Natural killer cell treated with Interleukin-12 subunit alpha and Interleukin-12 subunit beta and Interleukin-15 and Interleukin-18, amount 100 ng/mL, for 72 hours (primary cell): Measurements from ENCODE around the gene TMEM234. TPM values are rescaled to one million over a fixed set of nuclear protein-coding genes. Genes with fewer than 3 reads are reported as not detected.
"Not testable (repeated sequence)": the region's sequence is repeated elsewhere in the genome, so short reads cannot be mapped to it uniquely, and the experiment has no call there.

Experiments used
- ATAC-seq, 2 donors: fragments of 150-1000 bp; cut with Tn5 transposase in 1 of 2; sonication (Bioruptor Pico), chemical (Tn5 transposase) in 1 of 2; 2 replicates each; pipeline ENCODE4 v1.10.0; 2021
- DNase-seq: peaks from one replicate; pipeline ENCODE4 v3.0.0; 2022; ENCODE audit warnings: low spot score
- H3K27ac Mint-ChIP-seq, 2 donors: 1 replicate in 1 of 2; 2 replicates in 1 of 2; pipeline ENCODE4 v1.8.0; 2022; ENCODE audit warnings: mixed read lengths in 2 of 2, mild to moderate bottlenecking in 1 of 2, moderate library complexity in 1 of 2
- H3K27me3 Mint-ChIP-seq, 2 donors: 1 replicate in 1 of 2; 2 replicates in 1 of 2; pipeline ENCODE4 v1.8.0; 2022; ENCODE audit warnings: mixed read lengths in 2 of 2
- H3K36me3 Mint-ChIP-seq: one replicate; pipeline ENCODE4 v1.8.0; 2022; ENCODE audit warnings: mixed read lengths
- H3K4me1 Mint-ChIP-seq, 2 donors: 1 replicate in 1 of 2; 2 replicates in 1 of 2; pipeline ENCODE4 v1.8.0; 2022; ENCODE audit warnings: low read depth in 2 of 2, mixed read lengths in 2 of 2, mild to moderate bottlenecking in 1 of 2
- H3K4me3 Mint-ChIP-seq: one replicate; pipeline ENCODE4 v1.8.0; 2022; ENCODE audit warnings: mixed read lengths
- H3K9me3 Mint-ChIP-seq: 2 replicates; pipeline ENCODE4 v1.8.0; 2022; ENCODE audit warnings: mixed read lengths
- total RNA-seq, 2 donors: library from RNA; stranded (reverse); gene quantifications; one replicate each; pipeline ENCODE4 v1.2.3, GENCODE V29; 2022

The TMEM234 gene
- total RNA-seq: 10 to 100 TPM; 15.6 to 15.8 TPM

GRCh38 chr1:32221980-32222755, at the start of gene TMEM234, which contains the start of gene EIF3I:
Gene TMEM234 (minus strand): TSS chr1:32222353. CDS start chr1:32222322, 31 bp downstream.
Gene EIF3I (plus strand): TSS chr1:32222407. CDS start chr1:32222442, 35 bp downstream.
- no peaks in the 10 kb centered on the region for H3K27me3 Mint-ChIP-seq

GRCh38 chr1:32269744-32270143, 47.6 kb upstream of the TMEM234 start:
- Mint-ChIP-seq H3K27ac (peak overlapping the region in 1 of 2 donors; percentile 65), H3K4me3 (no peak overlapping the region), H3K36me3 (peaks cover 6% of the 10 kb centered on the region), H3K9me3 (peaks cover 3% of the 10 kb centered on the region), H3K27me3 (no peaks in the 10 kb centered on the region), H3K4me1 (peaks cover 46 to 49% of the 10 kb centered on the region in 2 donors)
- ATAC-seq (no peak), DNase-seq (no peak)

More at GRCh38 chr1:32221980-32222755, at the start of gene TMEM234, which contains the start of gene EIF3I:
- no peaks in the 10 kb centered on the region for H3K9me3 Mint-ChIP-seq
- ATAC-seq (peak; percentile 95 to 97), DNase-seq (peak; percentile 93)
- peak within 1 kb of the TSS; percentile 86 to 95 for H3K27ac Mint-ChIP-seq
- peak within 1 kb of the TSS; percentile 90 for H3K4me3 Mint-ChIP-seq
- H3K4me1 Mint-ChIP-seq: peaks cover 20 to 25% of the 10 kb centered on the region in 2 donors
- peaks cover 4% of the 10 kb centered on the region for H3K36me3 Mint-ChIP-seq

- Mint-ChIP-seq H3K36me3 (peaks cover 6% of the 10 kb centered on the region), H3K27me3 (no peaks in the 10 kb centered on the region), H3K4me3 (peak overlapping the region; percentile 74), H3K9me3 (peaks cover 3% of the 10 kb centered on the region), H3K4me1 (peaks cover 31 to 32% of the 10 kb centered on the region in 2 donors), H3K27ac (peak overlapping the region; percentile 91 to 94)
- ATAC-seq (no peak), DNase-seq (no peak)
These were observed 44.9 kb upstream of the TMEM234 start for GRCh38 chr1:32266921-32267591.

GRCh38 chr1:32265846-32266245, 43.7 kb upstream of the TMEM234 start:
- H3K4me3 Mint-ChIP-seq: no peak overlapping the region

GRCh38 chr1:32263744-32264143, 41.6 kb upstream of the TMEM234 start:
- Mint-ChIP-seq H3K4me1 (peaks cover 29 to 31% of the 10 kb centered on the region in 2 donors), H3K27ac (peak overlapping the region; percentile 25 to 53), H3K4me3 (peak overlapping the region; percentile 48), H3K27me3 (no peaks in the 10 kb centered on the region), H3K36me3 (peaks cover 6% of the 10 kb centered on the region), H3K9me3 (peaks cover 3% of the 10 kb centered on the region)
- DNase-seq (no peak), ATAC-seq (peak in 1 of 2 donors; percentile 73)

More at GRCh38 chr1:32265846-32266245, 43.7 kb upstream of the TMEM234 start:
- Mint-ChIP-seq H3K36me3 (peaks cover 6% of the 10 kb centered on the region), H3K4me1 (peaks cover 24 to 26% of the 10 kb centered on the region in 2 donors), H3K27ac (peak overlapping the region; percentile 56 to 94), H3K27me3 (no peaks in the 10 kb centered on the region), H3K9me3 (peaks cover 3% of the 10 kb centered on the region)
- no peak for ATAC-seq
- no peak for DNase-seq

GRCh38 chr1:32263236-32263593, 41.1 kb upstream of the TMEM234 start:
- Mint-ChIP-seq H3K27ac (peak overlapping the region in 1 of 2 donors; percentile 53), H3K4me1 (peaks cover 29 to 31% of the 10 kb centered on the region in 2 donors)
- not testable (repeated sequence) for ATAC-seq, H3K27me3 Mint-ChIP-seq, H3K4me3 Mint-ChIP-seq, DNase-seq, H3K9me3 Mint-ChIP-seq, H3K36me3 Mint-ChIP-seq

GRCh38 chr1:32257227-32257508, 35.0 kb upstream of the TMEM234 start:
- H3K4me1 Mint-ChIP-seq: peaks cover 32 to 37% of the 10 kb centered on the region in 2 donors
- ATAC-seq: no peak
- no peaks in the 10 kb centered on the region for H3K27me3 Mint-ChIP-seq
- no peaks in the 10 kb centered on the region for H3K36me3 Mint-ChIP-seq
- no peak for DNase-seq
- peak overlapping the region; percentile 81 for H3K4me3 Mint-ChIP-seq
- no peaks in the 10 kb centered on the region for H3K9me3 Mint-ChIP-seq
- H3K27ac Mint-ChIP-seq: peak overlapping the region; percentile 90 to 93

- Mint-ChIP-seq H3K27ac (peak overlapping the region; percentile 90 to 93), H3K9me3 (no peaks in the 10 kb centered on the region), H3K4me1 (peaks cover 37 to 42% of the 10 kb centered on the region in 2 donors), H3K36me3 (peaks cover 3% of the 10 kb centered on the region), H3K4me3 (peak overlapping the region; percentile 81), H3K27me3 (no peaks in the 10 kb centered on the region)
- ATAC-seq: no peak
- DNase-seq: no peak
These were observed 34.5 kb upstream of the TMEM234 start for GRCh38 chr1:32256473-32257226.

GRCh38 chr1:32255072-32256071, 33.2 kb upstream of the TMEM234 start:
- Mint-ChIP-seq H3K4me1 (peaks cover 43 to 50% of the 10 kb centered on the region in 2 donors), H3K27me3 (no peaks in the 10 kb centered on the region), H3K4me3 (peak overlapping the region; percentile 91), H3K9me3 (no peaks in the 10 kb centered on the region), H3K36me3 (peaks cover 4% of the 10 kb centered on the region), H3K27ac (peak overlapping the region; percentile 88 to 98)
- no peak for DNase-seq
- ATAC-seq: peak in 1 of 2 donors; percentile 37

GRCh38 chr1:32250893-32251716, 29.0 kb upstream of the TMEM234 start, which contains the start of gene LCK:
Gene LCK (plus strand): TSS chr1:32251265. CDS start chr1:32274330, 23,065 bp downstream.
- H3K4me1 Mint-ChIP-seq: peaks cover 51 to 57% of the 10 kb centered on the region in 2 donors
- ATAC-seq (peak; percentile 68 to 69), DNase-seq (peak; percentile 83)
- peak within 1 kb of the TSS; percentile 91 to 98 for H3K27ac Mint-ChIP-seq
- no peaks in the 10 kb centered on the region for H3K9me3 Mint-ChIP-seq
- no peaks in the 10 kb centered on the region for H3K27me3 Mint-ChIP-seq
- H3K4me3 Mint-ChIP-seq: peak within 1 kb of the TSS; percentile 98
- H3K36me3 Mint-ChIP-seq: peaks cover 4% of the 10 kb centered on the region

- H3K27ac Mint-ChIP-seq: peak overlapping the region; percentile 91 to 98
- ATAC-seq: peak; percentile 72 to 79
- no peaks in the 10 kb centered on the region for H3K9me3 Mint-ChIP-seq
- no peaks in the 10 kb centered on the region for H3K27me3 Mint-ChIP-seq
- peak; percentile 81 for DNase-seq
- H3K4me1 Mint-ChIP-seq: peaks cover 46 to 51% of the 10 kb centered on the region in 2 donors
- H3K36me3 Mint-ChIP-seq: peaks cover 4% of the 10 kb centered on the region
- peak overlapping the region; percentile 98 for H3K4me3 Mint-ChIP-seq
These were observed 27.8 kb upstream of the TMEM234 start for GRCh38 chr1:32249831-32250525.
